Esophagus (tissue), 2 donors: ENCODE data around the gene BBS10. TPM values are rescaled to one million over a fixed set of nuclear protein-coding genes. Genes with fewer than 3 reads are reported as not detected.
"Not testable (repeated sequence)": the region's sequence is repeated elsewhere in the genome, so short reads cannot be mapped to it uniquely, and the experiment has no call there.

Experiments used
- H3K27ac ChIP-seq, 2 donors: one replicate each; pipeline ENCODE4 v1.5.1; 2013; ENCODE audit warnings: low read depth in 2 of 2, mild to moderate bottlenecking in 2 of 2, inconsistent platforms in 1 of 2, low read length in 1 of 2, moderate library complexity in 1 of 2
- H3K27me3 ChIP-seq, 2 donors: one replicate each; pipeline ENCODE4 v1.6.1; 2013; ENCODE audit warnings: low read length in 2 of 2, control low read depth in 1 of 2, mild to moderate bottlenecking in 1 of 2; ENCODE audit not compliant: insufficient read depth in 2 of 2, control insufficient read depth in 1 of 2
- H3K36me3 ChIP-seq, 2 donors: one replicate each; pipeline ENCODE4 v1.6.1; 2013; ENCODE audit warnings: low read length in 1 of 2; ENCODE audit not compliant: control insufficient read depth in 2 of 2, insufficient read depth in 2 of 2
- H3K4me1 ChIP-seq, 2 donors: one replicate each; pipeline ENCODE4 v1.6.1; 2013; ENCODE audit warnings: low read length in 1 of 2; ENCODE audit not compliant: control insufficient read depth in 2 of 2, insufficient read depth in 2 of 2
- H3K4me3 ChIP-seq, 2 donors: one replicate each; pipeline ENCODE4 v1.5.1; 2013; ENCODE audit warnings: low read length in 2 of 2, mild to moderate bottlenecking in 2 of 2, low read depth in 1 of 2, moderate library complexity in 1 of 2
- H3K9me3 ChIP-seq, 2 donors: one replicate each; pipeline ENCODE4 v1.6.1; 2013; ENCODE audit warnings: mild to moderate bottlenecking in 2 of 2, low read depth in 1 of 2, low read length in 1 of 2, moderate library complexity in 1 of 2; ENCODE audit not compliant: control insufficient read depth in 2 of 2, insufficient read depth in 1 of 2
- WGBS, 2 donors: extraction: QIAGEN DNeasy Blood & Tissue Kit; methylation state at CpG; one replicate each; pipeline ENCODE4 v1.1.7; 2013; 5-methylcytosine and 5-hydroxymethylcytosine counted together
- polyA plus RNA-seq, 2 donors: library from polyadenylated mRNA; stranded (reverse); fragments of 200-250 nt; gene quantifications; one replicate each; pipeline ENCODE4 v1.2.3, GENCODE V29; 2013
- donor health status: healthy with polysubstance abuse.
- donor health status: Bipolar disorder and iron deficiency.

BBS10 gene
- polyA plus RNA-seq, 2 donors: 2.5 to 3.0 TPM

- Histone ChIP-seq H3K4me3 (no peak overlapping the region), H3K4me1 (no peaks in the 10 kb centered on the region), H3K27ac (no peak overlapping the region), H3K9me3 (no peaks in the 10 kb centered on the region), H3K36me3 (no peaks in the 10 kb centered on the region), H3K27me3 (no peaks in the 10 kb centered on the region)
- 75 to 78% methylated on average over 9 of the region's 9 CpGs for WGBS, 2 donors
These were observed 7.4 kb downstream of the BBS10 start for GRCh38 chr12:76340680-76341435.

- no peak overlapping the region for H3K27ac ChIP-seq
- no peaks in the 10 kb centered on the region for H3K36me3 ChIP-seq
- H3K4me3 ChIP-seq: no peak overlapping the region
- H3K4me1 ChIP-seq: no peaks in the 10 kb centered on the region
- H3K9me3 ChIP-seq: no peaks in the 10 kb centered on the region
- H3K27me3 ChIP-seq: no peaks in the 10 kb centered on the region
- 85 to 87% methylated on average over 3 of the region's 3 CpGs for WGBS, 2 donors
These were observed 10.6 kb downstream of the BBS10 start for GRCh38 chr12:76337583-76337982.

DNA sequence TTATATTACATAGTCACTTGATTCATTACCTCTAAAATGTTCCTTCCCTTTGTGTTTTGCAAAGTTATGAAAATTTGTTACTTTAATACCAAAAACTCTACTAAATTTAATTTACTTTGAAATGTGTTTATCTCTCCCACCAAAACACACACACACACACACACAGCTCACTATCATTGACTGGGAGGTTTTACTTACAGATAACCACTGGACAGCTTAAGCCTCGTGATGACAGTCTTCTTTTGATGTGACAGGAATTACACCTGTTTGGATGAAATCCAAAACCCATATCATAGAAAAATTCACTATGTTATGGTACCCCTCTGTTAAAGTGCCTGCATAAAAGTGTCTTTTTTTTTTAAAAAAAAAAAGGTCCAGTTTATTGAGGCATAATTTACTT lies 15.6 kb downstream of the BBS10 start:
- H3K36me3 ChIP-seq: no peaks in the 10 kb centered on the region
- no peaks in the 10 kb centered on the region for H3K9me3 ChIP-seq
- no peak overlapping the region for H3K4me3 ChIP-seq
- WGBS, 2 donors: 20 to 32% methylated on average over 1 of the region's 1 CpG
- no peak overlapping the region for H3K27ac ChIP-seq
- H3K4me1 ChIP-seq: no peaks in the 10 kb centered on the region
- no peaks in the 10 kb centered on the region for H3K27me3 ChIP-seq

- H3K9me3 ChIP-seq: no peaks in the 10 kb centered on the region
- no peak overlapping the region for H3K4me3 ChIP-seq
- H3K36me3 ChIP-seq: no peaks in the 10 kb centered on the region
- H3K4me1 ChIP-seq: no peaks in the 10 kb centered on the region
- WGBS, 2 donors: 95 to 96% methylated on average over 5 of the region's 5 CpGs
- H3K27me3 ChIP-seq: no peaks in the 10 kb centered on the region
- H3K27ac ChIP-seq: no peak overlapping the region
These were observed 18.6 kb downstream of the BBS10 start for GRCh38 chr12:76329606-76330005.

- H3K4me1 ChIP-seq: no peaks in the 10 kb centered on the region
- 65 to 80% methylated on average over 2 of the region's 2 CpGs for WGBS, 2 donors
- no peaks in the 10 kb centered on the region for H3K9me3 ChIP-seq
- no peaks in the 10 kb centered on the region for H3K27me3 ChIP-seq
- H3K36me3 ChIP-seq: no peaks in the 10 kb centered on the region
- no peak overlapping the region for H3K27ac ChIP-seq
- H3K4me3 ChIP-seq: no peak overlapping the region
These were observed 19.1 kb downstream of the BBS10 start for GRCh38 chr12:76329159-76329558.

- H3K27me3 ChIP-seq, H3K4me3 ChIP-seq, H3K27ac ChIP-seq, H3K36me3 ChIP-seq, H3K9me3 ChIP-seq, H3K4me1 ChIP-seq: not testable (repeated sequence)
- WGBS, 2 donors: 53 to 63% methylated on average over 28 to 30 of the region's 32 CpGs
These were observed 28.5 kb downstream of the BBS10 start for GRCh38 chr12:76319595-76320319.

DNA sequence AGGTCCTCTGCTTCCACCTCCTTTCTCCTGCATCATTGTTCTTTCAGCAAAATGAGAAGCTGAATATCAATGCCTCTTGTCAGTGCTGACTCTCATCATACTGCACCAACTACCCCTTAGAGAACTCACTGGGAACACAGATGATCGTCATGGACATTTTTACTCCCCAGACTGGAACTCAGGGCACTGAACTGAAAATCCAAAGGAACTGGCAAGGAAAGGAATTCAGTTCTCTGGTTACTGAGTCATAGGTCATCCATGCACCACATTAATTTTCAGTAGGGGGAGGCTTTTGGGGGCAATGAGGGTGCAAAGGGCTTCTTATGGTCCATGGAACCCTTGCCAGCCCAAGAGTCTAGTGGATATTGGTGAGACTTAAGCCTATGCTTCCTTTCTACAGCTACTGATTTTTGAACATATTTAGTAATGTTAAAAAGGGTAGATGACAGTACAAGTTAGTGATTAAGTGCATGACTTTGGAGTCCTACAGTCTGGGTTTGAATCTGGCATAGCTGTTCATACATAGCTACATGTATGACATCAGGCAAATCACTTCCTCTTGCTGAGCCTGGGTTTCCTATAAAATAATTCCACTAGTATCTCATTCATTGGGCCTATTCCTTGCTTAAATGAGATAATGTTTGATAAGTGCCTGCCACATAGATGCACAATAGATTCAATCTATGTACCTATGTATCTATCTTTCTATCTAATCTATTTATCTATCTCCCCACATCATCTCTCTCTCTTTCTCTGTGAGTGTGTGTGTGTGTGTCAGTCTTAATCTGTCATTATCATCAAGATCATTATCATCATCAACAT lies 29.2 kb downstream of the BBS10 start:
- H3K36me3 ChIP-seq: no peaks in the 10 kb centered on the region
- no peaks in the 10 kb centered on the region for H3K27me3 ChIP-seq
- H3K4me1 ChIP-seq: no peaks in the 10 kb centered on the region
- 92 to 99% methylated on average over 1 of the region's 1 CpG for WGBS, 2 donors
- peaks cover 0 to 2% of the 10 kb centered on the region in 2 donors for H3K9me3 ChIP-seq
- no peak overlapping the region for H3K27ac ChIP-seq
- no peak overlapping the region for H3K4me3 ChIP-seq

DNA sequence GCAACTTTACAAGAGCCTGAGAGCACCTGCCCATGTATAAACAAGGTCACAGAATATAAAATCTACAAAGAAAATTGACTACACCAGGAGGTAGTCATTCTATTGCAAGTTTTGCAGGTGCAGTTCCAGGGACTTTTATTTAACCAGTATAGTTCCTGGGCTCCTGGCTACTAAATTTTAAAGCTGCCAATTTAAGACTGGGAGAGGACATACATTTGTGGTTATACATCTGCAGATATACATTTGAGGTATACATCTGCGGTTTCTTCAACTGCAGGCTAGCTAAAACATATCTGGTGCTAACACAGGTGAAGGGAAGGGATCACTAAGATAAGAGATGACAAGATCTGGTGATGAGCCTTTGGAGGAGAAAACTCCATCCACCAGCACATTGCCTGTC lies 30.2 kb downstream of the BBS10 start:
- Histone ChIP-seq H3K9me3 (peaks cover 0 to 2% of the 10 kb centered on the region in 2 donors), H3K4me3 (no peak overlapping the region), H3K4me1 (no peaks in the 10 kb centered on the region), H3K36me3 (no peaks in the 10 kb centered on the region), H3K27me3 (no peaks in the 10 kb centered on the region), H3K27ac (no peak overlapping the region)
- 94 to 96% methylated on average over 1 of the region's 1 CpG for WGBS, 2 donors

GRCh38 chr12:76316468-76316867 lies 31.7 kb downstream of the BBS10 start:
- 85 to 87% methylated on average over 7 of the region's 7 CpGs for WGBS, 2 donors
- no peaks in the 10 kb centered on the region for H3K4me1 ChIP-seq
- H3K36me3 ChIP-seq: no peaks in the 10 kb centered on the region
- no peak overlapping the region for H3K4me3 ChIP-seq
- no peak overlapping the region for H3K27ac ChIP-seq
- H3K9me3 ChIP-seq: peaks cover 0 to 2% of the 10 kb centered on the region in 2 donors
- no peaks in the 10 kb centered on the region for H3K27me3 ChIP-seq
